H7 (cell line): ENCODE results near the gene PLPP7. TPM values are rescaled to one million over a fixed set of nuclear protein-coding genes. Genes with fewer than 3 reads are reported as not detected.
A peak's percentile ranks its signal among the peaks of the same experiment; 100 is the strongest.
"Not testable (repeated sequence)": the region's sequence is repeated elsewhere in the genome, so short reads cannot be mapped to it uniquely, and the experiment has no call there.

Source experiments
- DNase-seq: peaks from one replicate; pipeline ENCODE4 v3.0.0; 2012
- H3K27me3 ChIP-seq: 2 replicates; pipeline ENCODE4 v1.6.0; 2011; ENCODE audit warnings: mild to moderate bottlenecking, low read length; ENCODE audit not compliant: control insufficient read depth, insufficient read depth
- H3K36me3 ChIP-seq: replicated peaks from 2 replicates; pipeline ENCODE4 v1.5.1; 2011; ENCODE audit warnings: low read length; ENCODE audit not compliant: control insufficient read depth, insufficient read depth
- H3K4me3 ChIP-seq: 2 replicates; pipeline ENCODE4 v1.5.1; 2011; ENCODE audit warnings: low read depth, mild to moderate bottlenecking, control low read depth, low read length, moderate library complexity; ENCODE audit not compliant: insufficient read depth
- total RNA-seq: library from RNA; depleted of rRNA; stranded (reverse); fragments of >200 nt; shearing (Covaris generic); gene quantifications from 2 replicates; pipeline ENCODE4 v1.2.3, GENCODE V29; 2014; rRNA removed

The PLPP7 gene
- total RNA-seq, 1 experiment from 2014 or later, result 8.2 TPM

- not testable (repeated sequence) for H3K36me3 ChIP-seq, DNase-seq, H3K4me3 ChIP-seq, H3K27me3 ChIP-seq
Observed at GRCh38 chr9:131339212-131339611, 49.7 kb downstream of the PLPP7 start.

GRCh38 chr9:131344931-131345535, 55.5 kb downstream of the PLPP7 start:
- not testable (repeated sequence) for H3K4me3 ChIP-seq, H3K36me3 ChIP-seq, H3K27me3 ChIP-seq, DNase-seq

DNA sequence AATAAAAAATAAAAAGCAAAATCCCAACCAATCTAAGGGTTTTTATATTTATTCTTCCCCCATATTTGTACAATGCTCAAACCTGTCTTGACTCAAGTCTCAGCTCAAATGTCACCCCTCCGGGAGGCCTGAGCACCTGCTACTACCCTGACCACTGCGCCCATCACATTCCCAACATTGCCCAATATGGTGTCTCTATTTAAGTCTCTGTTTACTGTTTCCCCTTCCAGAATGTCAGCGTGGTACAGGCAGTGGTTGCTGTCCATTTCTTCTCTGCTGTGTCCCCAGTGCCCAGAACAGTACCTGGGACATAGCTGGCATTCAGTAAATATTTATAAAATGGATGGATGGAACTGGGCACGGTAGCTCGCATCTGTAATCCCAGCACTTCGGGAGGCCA, 57.0 kb downstream of the PLPP7 start:
- Histone ChIP-seq H3K36me3 (no peaks in the 10 kb centered on the region), H3K27me3 (no peaks in the 10 kb centered on the region), H3K4me3 (no peak overlapping the region)
- DNase-seq, result no peak

- DNase-seq, result no peak
- Histone ChIP-seq H3K4me3 (no peak overlapping the region), H3K27me3 (no peaks in the 10 kb centered on the region), H3K36me3 (no peaks in the 10 kb centered on the region)
Observed at GRCh38 chr9:131347376-131348020, 58.0 kb downstream of the PLPP7 start.

- DNase-seq, result peak; percentile 70
Observed at GRCh38 chr9:131348631-131349521, 59.4 kb downstream of the PLPP7 start.

GRCh38 chr9:131349522-131349880, 60.0 kb downstream of the PLPP7 start:
- H3K36me3 ChIP-seq, result no peaks in the 10 kb centered on the region
- H3K4me3 ChIP-seq, result no peak overlapping the region
- H3K27me3 ChIP-seq, result no peaks in the 10 kb centered on the region
- DNase-seq, result peak; percentile 57

More at GRCh38 chr9:131348631-131349521, 59.4 kb downstream of the PLPP7 start:
- Histone ChIP-seq H3K36me3 (no peaks in the 10 kb centered on the region), H3K27me3 (no peaks in the 10 kb centered on the region), H3K4me3 (no peak overlapping the region)

- peak; percentile 94 for DNase-seq
- peak overlapping the region; percentile 17; the same call in 1 of the 2 replicates for H3K4me3 ChIP-seq
- no peaks in the 10 kb centered on the region for H3K36me3 ChIP-seq
Observed at GRCh38 chr9:131349881-131350563, 60.5 kb downstream of the PLPP7 start.

DNA sequence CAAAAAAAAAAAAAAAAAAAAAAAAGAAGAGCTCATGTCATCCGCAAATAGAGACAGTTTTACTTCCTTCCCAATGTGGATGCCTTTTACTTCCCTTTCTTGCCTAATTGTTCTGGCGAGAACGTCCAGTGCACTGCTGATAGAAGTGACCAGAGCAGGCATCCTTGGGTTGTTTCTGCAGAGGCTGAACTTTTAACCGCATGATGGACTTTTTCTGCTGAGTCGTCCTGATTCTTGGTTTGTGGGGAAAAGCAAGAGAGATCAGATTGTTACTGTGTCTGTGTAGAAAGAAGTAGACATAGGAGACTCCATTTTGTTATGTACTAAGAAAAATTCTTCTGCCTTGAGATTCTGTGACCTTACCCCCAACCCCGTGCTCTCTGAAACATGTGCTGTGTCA, 67.0 kb downstream of the PLPP7 start:
- not testable (repeated sequence) for H3K36me3 ChIP-seq, H3K27me3 ChIP-seq, H3K4me3 ChIP-seq, DNase-seq

More at GRCh38 chr9:131349881-131350563, 60.5 kb downstream of the PLPP7 start:
- no peaks in the 10 kb centered on the region for H3K27me3 ChIP-seq

DNA sequence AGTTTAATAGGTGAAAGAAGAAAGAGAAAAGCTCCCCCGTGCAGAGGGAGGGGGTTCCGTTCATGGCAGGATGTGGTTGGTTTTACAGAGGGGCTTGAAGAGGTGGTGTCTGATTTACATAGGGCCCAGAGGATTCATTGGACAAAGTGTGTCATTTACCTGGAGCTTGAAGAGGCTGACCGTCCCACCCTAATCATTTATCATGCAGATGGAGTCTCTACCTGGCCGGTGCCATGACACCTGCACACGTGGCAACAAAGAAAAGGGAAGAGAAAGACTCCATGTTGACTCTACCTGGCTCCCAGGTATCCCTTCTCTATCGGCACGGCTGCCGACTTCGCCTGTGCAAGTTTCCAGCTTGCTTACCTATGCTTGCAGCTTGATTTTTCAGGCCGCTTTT, 69.0 kb downstream of the PLPP7 start:
- no peaks in the 10 kb centered on the region for H3K36me3 ChIP-seq
- H3K27me3 ChIP-seq, result no peaks in the 10 kb centered on the region
- no peak for DNase-seq
- H3K4me3 ChIP-seq, result no peak overlapping the region

Other genes starting within 250 kb of the PLPP7 start
- 93.3 and 97.2 TPM in 2 replicates for gene AIF1L, start 193.2 kb upstream of the PLPP7 start, total RNA-seq
- 20.6 and 26.5 TPM in 2 replicates for gene NUP214, start 164.1 kb upstream of the PLPP7 start, total RNA-seq
- 1.6 and 3.4 TPM in 2 replicates for gene FAM78A, start 13.2 kb upstream of the PLPP7 start, total RNA-seq
- gene PRRC2B, start 104.4 kb downstream of the PLPP7 start, total RNA-seq, result 77.4 and 102 TPM in 2 replicates
- 21.1 and 24.0 TPM in 2 replicates for gene POMT1, start 213.2 kb downstream of the PLPP7 start, total RNA-seq
- gene UCK1, start 241.5 kb downstream of the PLPP7 start, total RNA-seq, result 31.2 and 33.2 TPM in 2 replicates